NCI-H1694 (cell line): ENCODE measurements around the gene SLIT3.
"Not testable (repeated sequence)": the region's sequence is repeated elsewhere in the genome, so short reads cannot be mapped to it uniquely, and the experiment has no call there.

ENCODE experiments used
- DNase-seq: peaks from one replicate; lab custom pipeline; 2025; lab: John Stamatoyannopoulos, UW

SLIT3 gene

DNA sequence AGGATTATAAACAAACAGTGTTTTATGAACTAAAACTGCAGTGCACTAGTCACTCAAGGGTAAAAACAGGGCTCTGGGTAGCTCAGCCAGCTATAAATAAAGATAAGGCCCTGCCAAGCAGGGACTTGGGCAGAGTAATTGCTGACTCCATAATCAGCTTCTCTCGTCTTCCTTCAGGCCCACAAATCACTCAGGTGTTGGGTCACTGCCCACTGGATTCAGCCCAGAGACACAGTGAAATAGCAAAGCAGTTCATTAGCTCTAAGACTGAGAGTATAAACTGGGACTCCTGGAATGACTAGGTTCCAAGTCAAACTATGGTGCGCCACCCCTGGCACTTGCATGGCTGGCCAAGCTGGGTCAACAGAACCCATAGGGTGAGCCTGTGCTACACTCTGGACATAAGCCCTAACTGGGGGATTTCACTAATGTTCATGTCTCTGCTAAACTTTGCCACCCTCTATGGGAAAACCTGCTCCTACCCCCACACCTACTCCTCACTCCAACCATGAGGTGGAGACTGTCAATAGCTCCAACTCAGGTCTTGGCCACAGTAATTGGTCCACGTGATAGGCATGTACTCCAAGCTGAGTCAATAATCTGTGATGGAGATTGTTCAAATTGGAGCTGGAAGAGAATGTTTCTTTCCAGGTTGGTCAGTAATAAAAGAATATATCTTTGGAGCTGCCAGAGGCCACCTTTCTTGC is 158.5 kb downstream of the SLIT3 start:
- DNase-seq = no peak

DNA sequence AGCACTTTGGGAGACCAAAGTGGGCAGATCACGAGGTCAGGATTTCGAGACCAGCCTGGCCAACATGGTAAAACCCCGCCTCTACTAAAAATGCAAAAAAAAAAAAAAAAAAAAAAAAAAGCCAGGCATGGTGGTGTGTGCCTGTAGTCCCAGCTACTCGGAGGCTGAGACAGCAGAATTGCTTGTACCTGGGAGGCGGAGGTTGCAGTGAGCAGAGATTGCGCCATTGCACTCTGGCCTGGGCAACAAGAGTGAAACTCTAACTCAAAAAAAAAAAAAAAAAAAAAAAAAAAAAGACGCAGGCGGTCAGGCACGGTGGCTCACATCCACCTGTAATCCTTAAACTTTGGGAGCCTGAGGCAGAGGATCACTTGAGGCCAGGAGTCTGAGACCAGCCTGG is 160.7 kb downstream of the SLIT3 start:
- DNase-seq = not testable (repeated sequence)

DNA sequence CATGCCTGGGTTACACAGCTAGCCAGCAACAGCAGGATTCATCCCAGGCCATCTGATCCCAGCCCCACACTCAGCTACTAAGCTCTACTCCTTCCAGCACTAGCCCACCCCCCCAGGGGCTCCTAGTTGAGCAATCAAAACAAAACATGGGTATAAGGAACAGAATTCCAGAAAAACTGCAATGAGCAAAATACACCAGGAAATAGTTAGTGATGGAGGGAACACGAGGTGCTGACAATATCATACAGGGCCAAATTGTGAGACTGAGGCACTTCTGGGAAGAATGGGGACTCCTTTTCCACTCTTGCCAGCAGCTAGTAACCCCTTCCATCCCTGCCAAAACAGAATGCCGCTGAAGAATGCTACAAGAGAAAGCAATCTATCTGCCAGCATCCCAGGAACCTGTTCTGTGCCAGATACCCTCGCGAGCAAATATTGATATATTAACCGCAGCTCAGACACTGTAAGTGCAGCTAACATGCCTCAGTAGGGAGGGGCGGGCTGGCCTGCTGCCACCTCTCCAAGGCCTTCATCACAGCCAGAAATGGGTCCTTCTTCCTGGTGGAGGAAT is 161.4 kb downstream of the SLIT3 start:
- DNase-seq = no peak

DNA sequence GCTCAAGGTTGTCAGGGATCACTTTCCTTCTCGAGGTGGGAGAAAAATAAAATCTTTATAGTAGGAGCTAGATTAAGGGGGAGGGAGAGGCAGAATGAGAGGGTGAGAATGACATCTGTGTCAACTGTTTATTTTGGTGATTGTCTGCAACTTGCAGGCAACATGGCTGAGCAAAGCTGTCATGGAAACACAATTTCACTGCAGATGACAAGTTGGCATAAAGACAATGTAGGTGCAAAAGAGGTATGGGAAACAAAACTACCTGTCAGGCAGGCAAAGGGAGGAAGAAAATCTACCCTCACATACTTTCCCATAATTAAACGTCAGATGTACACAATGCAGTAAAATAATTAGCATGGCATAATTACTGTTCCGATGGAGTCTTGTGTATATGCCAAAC is 167.4 kb downstream of the SLIT3 start:
- DNase-seq = peak; percentile 25

DNA sequence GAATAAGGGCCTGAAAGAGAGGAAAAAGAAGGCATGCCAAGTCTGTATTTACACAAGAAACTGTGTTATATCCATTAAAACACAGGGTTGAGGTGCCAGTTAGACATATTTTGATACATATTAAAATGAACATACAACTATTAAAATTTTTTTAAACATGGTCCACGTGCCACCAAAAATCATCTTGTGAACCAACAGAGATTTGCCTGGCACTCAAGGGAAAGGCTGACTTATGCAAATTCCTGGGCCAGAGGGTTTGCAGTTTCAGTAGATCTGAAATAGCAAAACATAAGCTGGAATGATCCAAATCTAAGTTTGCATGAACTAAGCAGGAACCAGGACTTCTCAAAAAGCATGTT is 168.7 kb downstream of the SLIT3 start:
- no peak for DNase-seq

DNA sequence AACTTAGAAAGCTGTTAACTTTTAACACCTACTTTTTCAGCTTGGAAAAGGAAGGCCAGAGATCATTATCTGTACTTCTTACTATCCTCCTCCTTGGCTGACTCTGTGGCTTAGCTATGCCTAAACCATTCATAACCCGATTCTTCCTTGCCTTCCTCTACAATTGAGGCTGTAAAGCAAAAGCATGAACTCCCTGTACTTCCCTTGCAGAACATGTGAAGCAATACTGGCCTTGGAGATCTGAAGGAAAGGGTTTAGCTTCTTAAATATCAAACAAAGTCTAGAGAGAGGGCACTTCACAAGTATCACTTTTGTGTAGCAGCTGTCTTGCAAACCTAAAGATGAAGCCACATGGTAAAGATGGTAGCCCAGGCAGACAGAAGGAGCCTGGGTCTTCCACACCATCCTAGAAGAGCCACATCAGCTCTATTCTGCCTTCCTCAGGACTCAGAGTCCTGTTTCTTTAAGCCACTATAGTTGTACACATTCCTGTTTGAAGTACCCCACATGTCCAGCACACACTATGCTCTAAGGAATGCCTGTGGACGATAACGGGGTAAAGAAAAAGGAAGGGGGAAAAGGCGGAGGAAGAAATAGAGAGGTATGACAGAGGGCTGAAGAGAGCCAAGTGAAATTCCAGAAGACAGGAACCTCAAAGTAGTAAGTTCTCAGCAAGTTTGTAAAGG is 169.2 kb downstream of the SLIT3 start:
- no peak for DNase-seq

DNA sequence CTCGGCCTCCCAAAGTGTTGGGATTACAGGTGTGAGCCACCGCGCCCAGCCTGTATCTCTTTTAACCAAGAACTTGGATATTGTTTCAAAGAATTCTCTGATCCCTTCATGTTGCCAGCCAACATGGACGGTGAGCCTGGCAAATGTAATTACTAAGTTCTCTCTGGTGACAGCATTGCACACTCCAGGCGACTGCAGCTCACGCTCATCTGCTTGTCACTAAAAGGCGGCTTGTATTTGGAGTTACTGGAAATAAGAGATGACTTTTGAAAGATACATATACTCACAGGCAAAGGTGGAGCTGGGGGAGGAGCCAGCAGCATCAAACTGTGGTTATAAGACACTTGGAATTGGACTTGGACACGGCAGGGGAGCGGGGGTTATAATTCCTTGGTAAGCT is 172.3 kb downstream of the SLIT3 start:
- DNase-seq = no peak

DNA sequence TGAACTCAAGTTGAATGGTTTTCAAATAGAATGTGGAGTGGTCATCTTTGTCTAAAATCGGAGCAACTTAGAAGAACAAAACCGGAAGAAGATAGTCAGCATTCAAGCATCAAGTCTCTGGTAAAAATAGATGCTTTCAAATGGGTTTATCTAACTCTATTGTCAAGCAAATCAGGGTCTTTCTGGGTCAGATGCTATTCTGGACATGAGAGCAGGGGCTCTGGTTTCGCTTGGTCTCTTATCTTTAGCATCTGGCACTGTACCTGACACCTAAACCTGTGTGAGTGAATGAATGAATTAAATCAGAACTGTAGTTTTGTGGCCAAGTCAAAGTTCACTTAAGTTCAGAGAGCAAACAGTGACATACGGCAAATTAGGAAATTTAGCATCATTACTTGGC is 173.5 kb downstream of the SLIT3 start:
- no peak for DNase-seq

DNA sequence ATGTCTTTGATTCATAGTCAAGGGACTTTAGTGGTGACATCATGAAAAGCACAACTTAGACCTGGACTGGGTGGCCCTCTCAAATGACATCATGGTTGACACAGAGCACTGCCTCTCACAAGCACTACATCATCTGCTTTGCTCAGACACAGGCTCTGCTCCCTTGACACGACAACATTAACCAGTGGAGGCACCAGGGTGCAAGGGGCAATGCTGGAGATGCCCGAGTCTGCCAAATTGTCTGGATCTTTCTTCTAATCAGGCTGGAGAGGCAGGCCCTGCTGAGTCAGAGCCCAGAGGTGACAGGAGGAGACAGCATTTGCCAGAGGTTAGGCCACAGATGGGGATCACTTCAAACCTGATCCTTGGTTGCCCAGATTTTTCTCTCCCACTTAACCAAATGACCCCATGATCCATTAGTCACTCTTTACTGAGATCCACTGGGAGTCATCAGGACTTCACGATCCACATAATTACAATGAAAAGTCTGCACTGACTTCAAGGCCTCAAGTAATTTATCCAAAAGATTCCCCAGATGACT is 174.4 kb downstream of the SLIT3 start:
- DNase-seq = no peak

DNA sequence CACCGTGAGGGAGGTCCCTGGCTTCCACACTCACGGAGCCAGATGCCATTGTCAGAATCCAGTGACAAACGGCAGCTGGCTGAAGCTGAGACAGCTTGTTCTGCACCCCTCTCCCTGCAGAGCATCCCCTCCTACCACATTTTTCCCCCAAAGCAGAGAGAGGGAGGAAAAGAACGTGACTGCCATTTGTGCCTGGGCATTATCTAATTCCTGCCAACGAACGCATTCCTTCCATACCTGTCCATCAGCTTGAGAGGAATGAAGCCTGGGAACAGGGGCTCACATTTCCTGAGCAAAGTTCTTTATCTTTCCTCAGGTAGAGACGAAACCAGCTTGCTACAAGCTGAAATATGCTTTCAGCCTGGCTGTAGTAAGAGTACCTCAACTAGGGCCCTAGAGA is 175.4 kb downstream of the SLIT3 start:
- no peak for DNase-seq

DNA sequence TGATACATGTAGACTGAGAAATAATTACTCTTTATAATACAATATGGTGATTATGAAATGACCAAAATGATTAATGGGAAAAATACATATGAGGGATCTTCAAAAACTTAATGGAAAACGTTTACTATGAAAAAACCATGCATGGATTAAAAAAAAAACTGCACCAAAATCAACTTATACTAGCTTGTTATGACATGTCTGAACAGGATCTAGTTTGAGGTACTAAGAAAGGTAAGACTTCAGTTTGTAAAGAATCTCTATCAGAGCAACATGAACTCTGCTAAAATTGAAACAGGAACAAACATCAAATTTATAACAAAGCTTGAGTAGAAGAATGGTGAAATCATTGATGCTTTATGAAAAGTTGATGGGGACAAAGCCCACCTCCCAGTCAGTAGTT is 178.0 kb downstream of the SLIT3 start:
- no peak for DNase-seq

DNA sequence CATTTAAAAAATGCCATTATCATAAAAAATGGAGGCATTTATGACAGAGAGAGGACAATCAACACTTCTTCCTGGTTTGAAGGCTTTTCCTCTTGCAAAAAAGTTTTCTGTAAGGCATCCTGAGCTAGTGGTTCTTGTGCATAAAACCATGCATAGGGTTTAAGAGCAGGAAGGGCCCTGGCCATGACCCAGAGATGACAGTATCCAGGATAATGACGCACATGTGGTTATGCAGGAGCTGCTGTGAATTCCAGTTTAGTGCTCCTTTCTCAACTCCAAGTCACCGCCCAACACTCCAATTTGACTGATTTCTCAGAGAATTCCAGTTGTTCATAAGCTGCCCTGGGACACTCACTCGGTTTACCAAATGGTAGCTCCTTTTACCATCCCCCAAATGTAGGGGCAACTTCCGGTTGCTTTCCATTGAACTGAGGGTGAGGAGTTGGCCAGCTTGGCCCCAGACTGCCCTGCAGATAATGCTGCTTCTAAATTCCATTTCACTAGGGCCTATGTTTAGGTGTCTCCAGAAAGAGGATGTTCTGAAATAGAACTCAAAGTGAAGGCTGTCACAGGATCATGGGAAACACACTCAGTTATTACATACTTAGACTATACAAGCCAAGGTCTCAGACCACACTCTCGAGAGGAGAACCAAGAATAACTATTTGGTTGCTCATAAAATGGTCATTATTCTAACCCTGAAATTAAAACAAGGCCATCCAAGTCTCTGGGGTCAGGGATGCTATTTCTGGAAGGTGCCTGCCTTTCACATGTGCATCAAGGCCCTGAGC is 179.1 kb downstream of the SLIT3 start:
- DNase-seq = no peak

DNA sequence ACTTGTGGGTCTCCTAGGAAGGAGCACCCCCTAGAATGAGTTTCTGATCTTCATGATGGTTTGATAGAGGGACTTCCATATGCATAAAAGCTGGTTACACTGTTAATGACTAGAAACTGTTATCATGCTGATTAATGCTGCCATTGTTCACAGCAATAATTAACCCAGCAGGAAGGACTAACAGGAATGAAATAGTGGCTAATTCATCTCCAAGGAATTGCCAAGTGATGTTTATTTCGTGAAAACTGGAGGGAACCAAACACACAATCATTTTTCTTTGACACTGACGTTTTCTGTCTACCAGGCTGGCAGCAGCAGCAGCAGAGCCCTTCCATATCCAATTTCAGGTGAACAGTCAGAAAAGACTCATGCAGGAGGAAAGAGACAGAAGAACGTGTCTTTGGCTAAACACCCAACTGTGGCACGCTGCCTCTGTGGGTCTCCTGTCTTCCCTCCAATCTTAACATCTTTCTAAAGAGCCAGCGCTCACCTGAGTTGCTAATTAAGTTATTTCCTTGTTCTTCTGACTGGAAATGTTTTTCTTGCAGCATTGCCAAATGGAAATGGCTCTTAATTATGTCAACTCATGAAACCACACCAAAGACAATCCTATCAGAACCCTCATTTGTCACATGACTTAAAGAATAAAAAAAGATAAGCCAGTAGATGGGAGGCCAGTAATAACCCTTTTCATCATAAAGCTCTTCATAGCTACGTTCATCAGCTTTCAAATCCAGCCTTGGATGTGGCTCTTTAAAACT is 181.5 kb downstream of the SLIT3 start:
- DNase-seq = no peak

DNA sequence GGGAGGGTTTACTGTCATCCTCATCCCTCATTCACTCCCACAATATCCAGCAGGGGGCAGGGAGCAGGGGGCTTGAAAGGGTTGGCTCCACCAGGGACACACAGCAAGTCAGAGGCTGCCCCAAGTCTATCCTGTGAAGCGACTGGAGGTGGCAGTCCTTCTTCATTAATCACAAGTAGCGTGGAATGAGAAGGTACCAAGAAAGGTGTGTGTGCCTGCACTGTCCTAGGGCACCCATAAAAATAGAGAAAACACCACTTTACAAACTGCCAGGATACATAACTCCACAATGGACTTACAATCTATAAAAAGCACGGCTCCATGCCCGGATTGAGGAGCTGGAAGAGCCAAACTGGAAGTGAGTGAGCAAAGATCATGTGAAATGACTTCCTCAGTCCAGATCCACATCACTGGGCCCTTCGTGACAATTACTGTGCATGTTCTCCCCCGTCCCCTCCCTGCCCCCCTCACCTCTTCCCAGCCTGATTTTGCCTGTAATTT is 183.9 kb downstream of the SLIT3 start:
- DNase-seq = no peak

DNA sequence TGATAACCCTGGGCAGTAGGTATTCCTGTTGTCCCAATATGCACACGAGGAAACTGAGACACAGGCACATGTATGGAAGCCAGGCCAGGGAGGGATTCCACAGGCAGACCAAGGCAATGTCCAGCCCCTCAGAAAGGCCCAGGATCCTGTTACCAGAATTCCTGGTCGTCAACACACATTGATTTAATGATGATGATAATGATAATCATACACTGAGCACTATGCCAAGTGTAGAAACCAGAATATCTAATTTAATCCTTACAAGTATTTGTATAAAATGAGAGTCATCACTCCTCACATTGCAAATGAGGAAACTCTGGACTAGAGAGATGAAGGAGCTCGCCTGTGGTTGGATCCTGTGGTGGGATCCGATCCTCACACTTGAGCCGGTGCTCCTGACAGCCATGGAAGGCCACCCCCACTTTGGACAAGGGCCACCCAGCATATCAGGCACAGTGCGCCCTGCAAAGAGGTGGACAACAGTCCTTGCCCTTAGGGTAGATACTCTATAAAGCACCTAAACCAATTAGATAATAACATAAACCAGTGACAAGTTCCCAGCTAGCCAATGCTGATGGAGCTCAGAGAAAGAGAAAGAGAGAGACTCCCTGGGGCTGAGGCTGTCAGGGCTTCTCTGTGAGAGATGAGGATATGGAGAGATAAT is 185.3 kb downstream of the SLIT3 start:
- no peak for DNase-seq

DNA sequence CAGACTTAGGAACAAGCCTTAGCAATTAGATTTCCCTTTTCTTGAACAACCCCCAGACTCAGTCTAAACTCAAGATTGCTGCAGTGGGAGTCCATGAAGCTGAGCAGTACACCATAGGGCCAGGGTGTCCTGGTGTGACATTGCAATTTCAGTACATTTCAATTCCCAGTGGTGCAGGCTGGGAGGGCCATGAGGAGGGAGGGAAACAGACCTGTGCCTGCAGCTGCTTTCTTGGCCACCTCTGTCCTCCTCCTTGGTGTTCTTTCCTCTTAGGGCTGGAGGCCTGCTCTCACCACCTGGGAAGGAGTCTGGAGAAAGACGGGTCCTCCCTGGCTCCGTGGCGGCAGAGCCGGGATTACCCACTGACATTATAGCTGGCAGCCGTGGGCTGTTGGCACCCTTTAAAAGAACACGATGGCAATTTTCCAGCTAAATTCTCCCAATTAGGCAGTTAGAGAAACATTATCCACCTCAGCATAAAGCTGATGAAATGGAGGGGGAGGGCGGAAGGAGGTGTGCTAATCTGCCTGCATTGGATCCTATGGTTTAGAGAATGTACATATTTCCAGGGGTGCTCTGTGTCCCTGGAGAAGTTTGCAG is 186.4 kb downstream of the SLIT3 start:
- peak; percentile 50 for DNase-seq

DNA sequence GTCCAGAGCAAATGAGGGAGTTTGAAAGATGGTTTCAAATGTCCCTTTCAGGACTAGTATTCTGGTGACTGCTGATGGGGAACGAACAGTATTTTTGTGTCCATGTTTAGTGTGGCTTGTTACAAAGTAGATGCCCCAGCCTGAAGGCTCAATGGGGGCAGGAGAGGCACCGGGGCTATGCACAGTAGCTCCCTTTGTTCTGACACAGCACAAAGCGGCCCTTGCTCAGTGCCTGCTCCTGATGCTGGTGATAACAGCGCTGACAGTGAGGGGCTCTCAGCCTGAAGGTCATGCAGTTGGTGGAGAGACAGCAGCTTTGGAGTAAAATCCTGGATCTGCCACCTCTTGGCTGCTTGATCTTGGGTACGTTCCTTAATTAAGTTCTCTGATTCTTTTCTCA is 188.9 kb downstream of the SLIT3 start:
- no peak for DNase-seq

DNA sequence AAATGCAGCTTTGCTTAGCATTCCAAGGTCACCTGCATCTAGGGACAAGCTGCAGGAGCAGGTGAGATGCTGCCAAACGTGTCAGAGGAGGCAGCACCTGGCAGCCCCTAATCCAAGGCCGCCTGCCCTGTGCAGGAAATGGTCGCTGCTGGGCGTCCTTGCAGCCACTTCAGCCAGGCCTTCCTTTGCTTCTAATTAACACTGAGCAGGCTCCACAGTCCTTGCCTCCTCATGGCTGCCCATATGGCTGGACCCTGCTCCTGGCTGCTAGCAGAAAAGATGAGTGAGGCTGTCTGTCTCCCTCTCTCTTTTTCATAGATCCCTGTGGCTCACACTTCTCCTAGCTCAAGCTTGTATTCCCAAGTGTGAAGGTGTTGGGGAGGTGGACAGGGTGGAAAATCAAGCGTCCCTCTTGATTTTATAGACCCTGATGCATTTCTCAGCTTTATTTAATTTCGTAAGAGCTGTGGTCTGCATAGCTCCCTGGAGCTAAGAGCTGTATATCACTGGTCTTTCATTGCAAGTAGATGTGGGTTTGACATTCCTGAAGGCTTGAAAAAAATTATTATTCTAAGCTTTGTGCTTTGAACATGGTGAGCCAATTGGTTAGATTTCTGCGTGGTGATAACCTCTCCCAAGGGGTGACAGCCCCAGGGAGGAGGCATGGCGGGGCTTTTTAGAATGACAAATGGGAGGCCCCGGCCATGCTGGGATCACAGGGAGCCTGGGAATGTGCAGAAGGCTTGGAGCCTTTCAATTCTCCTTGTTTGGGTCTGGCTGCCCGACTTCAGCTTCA is 193.8 kb downstream of the SLIT3 start:
- no peak for DNase-seq

DNA sequence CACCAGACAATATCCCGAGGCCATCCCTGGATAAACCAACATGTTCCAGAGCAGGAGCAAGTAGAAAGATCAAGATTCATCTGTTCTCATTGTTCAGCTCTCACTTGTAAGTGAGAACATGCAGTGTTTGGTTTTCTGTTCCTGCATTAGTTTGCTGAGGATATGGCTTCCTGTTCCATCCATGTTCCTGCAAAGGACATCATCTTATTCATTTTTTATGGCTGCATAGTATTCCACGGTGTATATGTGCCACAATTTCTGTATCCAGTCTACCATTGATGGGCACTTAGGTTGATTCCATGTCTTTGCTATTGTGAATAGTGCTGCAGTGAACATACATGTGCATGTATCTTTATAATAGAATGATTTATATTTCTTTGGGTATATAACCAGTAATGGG is 195.4 kb downstream of the SLIT3 start:
- DNase-seq = not testable (repeated sequence)
